ENCODE measurements around the gene GLYAT.

DNA sequence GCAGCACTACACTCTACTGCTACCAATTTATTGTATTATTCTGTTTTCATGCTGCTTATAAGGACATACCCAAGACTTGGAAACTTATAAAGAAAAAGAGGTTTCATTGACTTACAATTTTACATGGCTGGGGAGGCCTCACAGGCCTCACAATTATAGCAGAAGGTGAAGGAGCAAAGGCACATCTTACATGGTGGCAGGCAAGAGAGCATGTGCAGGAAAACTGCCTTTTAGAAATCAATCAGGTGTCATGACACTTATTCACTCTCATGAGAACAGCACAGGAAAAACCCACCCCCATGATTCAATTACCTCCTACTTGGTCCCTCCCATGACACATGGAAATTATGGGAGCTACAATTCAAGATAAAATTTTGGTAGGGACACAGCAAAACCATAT, 49.6 kb upstream of the GLYAT start:
- TF ChIP-seq, protein P1, sequence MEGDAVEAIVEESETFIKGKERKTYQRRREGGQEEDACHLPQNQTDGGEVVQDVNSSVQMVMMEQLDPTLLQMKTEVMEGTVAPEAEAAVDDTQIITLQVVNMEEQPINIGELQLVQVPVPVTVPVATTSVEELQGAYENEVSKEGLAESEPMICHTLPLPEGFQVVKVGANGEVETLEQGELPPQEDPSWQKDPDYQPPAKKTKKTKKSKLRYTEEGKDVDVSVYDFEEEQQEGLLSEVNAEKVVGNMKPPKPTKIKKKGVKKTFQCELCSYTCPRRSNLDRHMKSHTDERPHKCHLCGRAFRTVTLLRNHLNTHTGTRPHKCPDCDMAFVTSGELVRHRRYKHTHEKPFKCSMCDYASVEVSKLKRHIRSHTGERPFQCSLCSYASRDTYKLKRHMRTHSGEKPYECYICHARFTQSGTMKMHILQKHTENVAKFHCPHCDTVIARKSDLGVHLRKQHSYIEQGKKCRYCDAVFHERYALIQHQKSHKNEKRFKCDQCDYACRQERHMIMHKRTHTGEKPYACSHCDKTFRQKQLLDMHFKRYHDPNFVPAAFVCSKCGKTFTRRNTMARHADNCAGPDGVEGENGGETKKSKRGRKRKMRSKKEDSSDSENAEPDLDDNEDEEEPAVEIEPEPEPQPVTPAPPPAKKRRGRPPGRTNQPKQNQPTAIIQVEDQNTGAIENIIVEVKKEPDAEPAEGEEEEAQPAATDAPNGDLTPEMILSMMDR (IDR thresholded peaks at IDR 0.05) = no peak
- no peak for TF ChIP-seq ZFX (IDR thresholded peaks at IDR 0.05; ENCODE audit: borderline replicate concordance)
